Measurements from ENCODE around the gene SLC5A4.
"Not testable (repeated sequence)": the region's sequence is repeated elsewhere in the genome, so short reads cannot be mapped to it uniquely, and the experiment has no call there.

SLC5A4 gene

GRCh38 chr22:32255217-32255616, at the start of gene SLC5A4:
TSS of gene SLC5A4 (minus strand) at chr22:32255347. CDS start at chr22:32255329, 18 bp downstream.
- no peak for DNase-seq

GRCh38 chr22:32293921-32294320, 38.8 kb upstream of the SLC5A4 start:
- DNase-seq = not testable (repeated sequence)

GRCh38 chr22:32286290-32286840, 31.2 kb upstream of the SLC5A4 start:
- DNase-seq = no peak

- no peak for DNase-seq
These were observed 25.9 kb upstream of the SLC5A4 start for GRCh38 chr22:32281072-32281471.

GRCh38 chr22:32275353-32275752, 20.2 kb upstream of the SLC5A4 start:
- not testable (repeated sequence) for DNase-seq

- no peak for DNase-seq
These were observed 16.2 kb upstream of the SLC5A4 start for GRCh38 chr22:32271389-32271788.

GRCh38 chr22:32270641-32271369, 15.7 kb upstream of the SLC5A4 start:
- DNase-seq = no peak

- no peak for DNase-seq
These were observed 14.2 kb upstream of the SLC5A4 start for GRCh38 chr22:32269316-32269715.

- DNase-seq = no peak
These were observed 11.9 kb upstream of the SLC5A4 start for GRCh38 chr22:32267011-32267410.

- DNase-seq = peak; percentile 67
These were observed 11.0 kb upstream of the SLC5A4 start for GRCh38 chr22:32265882-32266767.

GRCh38 chr22:32263678-32264077, 8.5 kb upstream of the SLC5A4 start:
- DNase-seq = not testable (repeated sequence)

- DNase-seq = no peak
These were observed 6.2 kb upstream of the SLC5A4 start for GRCh38 chr22:32261306-32261705.

GRCh38 chr22:32258791-32259190, 3.6 kb upstream of the SLC5A4 start:
- no peak for DNase-seq

GRCh38 chr22:32255726-32256125, 579 bp upstream of the SLC5A4 start:
- DNase-seq = no peak

- DNase-seq = no peak
These were observed 5.9 kb downstream of the SLC5A4 start for GRCh38 chr22:32249231-32249630.

- no peak for DNase-seq
These were observed 6.9 kb downstream of the SLC5A4 start for GRCh38 chr22:32248276-32248675.

GRCh38 chr22:32246166-32246565, 9.0 kb downstream of the SLC5A4 start:
- no peak for DNase-seq

GRCh38 chr22:32245042-32245441, 10.1 kb downstream of the SLC5A4 start:
- no peak for DNase-seq

GRCh38 chr22:32244547-32244946, 10.6 kb downstream of the SLC5A4 start:
- no peak for DNase-seq

- no peak for DNase-seq
These were observed 14.7 kb downstream of the SLC5A4 start for GRCh38 chr22:32240461-32240860.

- no peak for DNase-seq
These were observed 17.2 kb downstream of the SLC5A4 start for GRCh38 chr22:32237906-32238305.

- DNase-seq = no peak
These were observed 18.2 kb downstream of the SLC5A4 start for GRCh38 chr22:32236970-32237369.

- no peak for DNase-seq
These were observed 22.1 kb downstream of the SLC5A4 start for GRCh38 chr22:32233091-32233490.
